Sciatic nerve (tissue), 1 donor: ENCODE measurements around the gene NOX4. TPM values are rescaled to one million over a fixed set of nuclear protein-coding genes. Genes with fewer than 3 reads are reported as not detected.

Source experiments
- total RNA-seq: library from RNA; stranded (reverse); fragmentation: NEBNext Ultra II Directional; extraction: Animal tissue kit (Norgen Biotek cat#: 25700); gene quantifications from one replicate; pipeline ENCODE4 v1.2.1, GENCODE V29; 2021
- donor health status: DM: no; HTN: no; CAD: no.

Gene NOX4
- total RNA-seq, 1 donor from 2014 or later = 16.0 TPM

Other genes starting within 250 kb of the NOX4 start
- not detected for gene TRIM77, start 218.9 kb upstream of the NOX4 start, total RNA-seq